ENCODE results near the gene CCDC122. TPM values are rescaled to one million over a fixed set of nuclear protein-coding genes. Genes with fewer than 3 reads are reported as not detected.

Gene CCDC122
- 1 to 10 TPM in 2 of 3 donors, under 1 TPM in 1; 0.84 to 6.9 (median 2.7) TPM for polyA plus RNA-seq

DNA sequence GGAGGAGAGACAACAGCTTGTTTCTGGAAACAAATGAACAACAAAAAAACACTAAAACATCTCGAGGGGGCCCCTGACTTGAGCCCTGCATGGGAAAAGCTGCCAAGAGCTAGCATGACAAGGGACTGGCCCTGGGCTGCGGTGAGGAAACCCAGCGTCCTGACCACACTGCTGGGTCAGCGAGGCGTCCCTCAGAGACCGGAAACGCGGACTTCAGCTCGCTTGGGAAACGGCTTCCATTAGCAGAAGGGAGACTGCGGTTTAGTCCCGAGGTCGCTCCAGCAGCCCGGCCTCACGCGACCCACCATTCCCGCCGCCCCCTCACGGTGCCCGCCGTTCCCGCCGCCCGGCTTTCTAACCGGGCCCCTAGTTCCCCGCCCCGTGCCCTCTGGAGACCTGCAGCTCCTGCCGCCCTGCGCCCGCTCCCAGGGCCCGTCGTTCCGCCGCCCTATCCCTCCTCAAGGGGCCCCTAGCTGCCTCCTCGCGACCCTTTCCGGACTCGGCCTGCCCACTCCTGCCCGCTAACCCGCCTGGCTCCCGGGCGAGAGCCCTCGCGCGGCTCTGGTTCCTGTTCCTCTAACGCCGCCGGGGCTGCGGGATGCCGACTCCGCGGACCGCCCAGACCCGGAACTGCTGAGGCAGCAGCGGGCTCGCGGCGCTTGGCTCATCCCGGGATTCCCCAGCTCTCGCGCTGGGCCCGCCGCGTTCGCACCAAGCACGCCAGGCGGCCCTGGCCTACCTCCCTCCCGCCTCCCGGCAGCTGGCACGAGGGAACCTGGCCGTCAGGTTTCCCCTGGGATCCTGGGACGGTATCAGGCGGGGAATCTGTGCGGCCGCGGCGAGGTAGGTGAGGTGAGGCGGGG is at the start of gene CCDC122:
CCDC122 (minus strand) TSS at position 849 of the 863 bp plus-strand sequence. CDS start 10,364 bp downstream, outside the sequence.
- peak within 1 kb of the TSS; percentile 72 to 91 (median 91) for H3K27ac Mint-ChIP-seq
- H3K4me1 Mint-ChIP-seq = peaks cover 18 to 25% of the 10 kb centered on the region in 2 donors
- peak within 1 kb of the TSS; percentile 86 to 93 (median 91) for H3K4me3 Mint-ChIP-seq
- peak; percentile 75 to 79 (median 78) for DNase-seq
- no peaks in the 10 kb centered on the region for H3K36me3 Mint-ChIP-seq
- no peaks in the 10 kb centered on the region for H3K9me3 Mint-ChIP-seq
- H3K27me3 Mint-ChIP-seq (ENCODE audit: low read depth in 3 of 3) = peaks cover 0 to 13% (median 2%) of the 10 kb centered on the region in 3 donors

DNA sequence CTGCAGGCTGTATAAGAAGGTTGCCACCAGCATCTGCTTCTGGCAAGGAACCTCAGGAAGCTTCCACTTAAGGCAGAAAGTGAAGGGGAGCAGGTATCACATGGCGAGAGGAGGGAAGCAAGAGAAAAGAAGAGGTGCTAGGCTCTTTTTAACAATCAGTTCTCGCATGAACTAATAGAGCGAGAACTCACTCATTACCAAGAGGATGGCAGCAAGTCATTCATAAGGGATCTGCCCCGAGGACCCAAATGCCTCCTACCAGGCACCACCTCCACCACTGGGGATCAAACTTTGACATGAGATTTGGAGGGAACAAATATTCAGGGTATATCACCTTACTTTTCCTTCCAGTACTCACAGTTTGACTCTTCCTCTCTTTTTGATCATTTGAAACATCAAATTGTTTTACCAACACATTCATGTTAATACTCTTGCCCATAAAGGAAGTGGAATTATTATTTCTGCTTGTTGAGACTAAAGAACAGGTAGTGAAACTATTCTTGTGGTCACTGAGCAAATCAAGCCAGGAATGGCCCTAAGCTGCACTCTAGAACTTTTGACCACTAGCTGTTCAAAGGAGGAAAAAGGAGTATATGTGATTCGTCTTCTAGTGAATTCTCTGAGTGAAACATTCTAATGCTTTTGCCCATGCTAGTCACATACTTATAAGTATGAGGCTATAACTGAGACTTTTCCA is 45.2 kb upstream of the CCDC122 start:
- Mint-ChIP-seq H3K4me1 (no peaks in the 10 kb centered on the region), H3K27me3 (ENCODE audit: low read depth in 3 of 3) (peaks cover 0 to 12% (median 2%) of the 10 kb centered on the region in 3 donors), H3K36me3 (no peaks in the 10 kb centered on the region), H3K27ac (no peak overlapping the region), H3K9me3 (no peaks in the 10 kb centered on the region), H3K4me3 (no peak overlapping the region)
- no peak for DNase-seq

DNA sequence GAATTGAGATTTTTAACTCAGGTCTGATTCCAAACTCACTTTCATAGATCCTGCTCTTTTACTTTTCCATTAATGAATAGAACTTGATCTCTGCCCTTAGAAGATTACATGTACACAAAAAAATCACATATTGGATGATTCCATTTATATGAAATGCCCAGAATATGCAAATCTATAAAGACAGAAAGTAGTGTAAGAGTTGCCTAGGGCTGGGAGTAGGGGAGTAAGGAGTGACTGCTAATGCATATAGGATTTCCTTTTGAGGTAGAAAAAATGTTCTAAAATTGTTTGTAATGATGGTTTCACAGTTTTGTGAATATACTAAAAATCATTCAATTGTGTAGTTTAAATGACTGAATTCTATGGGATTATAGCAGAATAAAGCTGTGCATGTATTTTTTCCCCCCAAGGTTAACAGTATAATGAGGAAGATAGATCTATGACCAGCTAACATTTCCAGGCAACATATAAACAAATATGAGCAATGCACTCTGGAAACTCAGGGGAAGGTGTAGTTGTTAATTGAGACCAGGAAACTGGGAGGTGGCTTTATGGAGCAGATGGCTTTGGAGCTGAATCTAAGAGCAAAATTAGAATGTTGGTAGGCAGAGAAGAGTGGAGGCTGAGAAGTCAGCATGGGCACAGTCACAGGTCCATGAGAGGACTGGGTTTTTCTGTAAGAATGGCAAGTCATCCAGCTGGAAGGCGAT is 41.6 kb upstream of the CCDC122 start:
- Mint-ChIP-seq H3K27me3 (ENCODE audit: low read depth in 3 of 3) (peaks cover 0 to 12% (median 0%) of the 10 kb centered on the region in 3 donors), H3K36me3 (no peaks in the 10 kb centered on the region), H3K9me3 (no peaks in the 10 kb centered on the region), H3K27ac (no peak overlapping the region), H3K4me3 (no peak overlapping the region), H3K4me1 (no peaks in the 10 kb centered on the region)
- DNase-seq = no peak

DNA sequence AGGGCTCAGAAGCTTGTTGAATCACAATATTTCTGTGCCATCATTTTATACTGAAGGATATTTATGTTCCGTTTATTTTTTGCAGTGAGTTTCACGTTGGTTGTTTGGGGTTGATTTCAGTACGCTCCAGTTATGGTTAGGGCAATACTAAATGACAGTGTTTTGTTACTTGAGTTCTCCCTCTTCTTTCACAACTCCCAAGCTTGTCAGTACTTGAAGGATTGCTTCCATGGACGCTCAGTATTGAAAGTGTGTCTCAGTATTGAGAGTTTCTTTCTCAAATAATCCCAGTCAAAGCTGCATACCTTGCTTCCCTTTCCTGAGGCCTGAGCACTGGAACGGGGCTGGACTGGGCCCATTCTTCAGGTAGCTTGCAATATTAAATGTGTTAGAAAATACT is 39.1 kb upstream of the CCDC122 start:
- H3K4me3 Mint-ChIP-seq = no peak overlapping the region
- H3K27ac Mint-ChIP-seq = no peak overlapping the region
- H3K36me3 Mint-ChIP-seq = no peaks in the 10 kb centered on the region

DNA sequence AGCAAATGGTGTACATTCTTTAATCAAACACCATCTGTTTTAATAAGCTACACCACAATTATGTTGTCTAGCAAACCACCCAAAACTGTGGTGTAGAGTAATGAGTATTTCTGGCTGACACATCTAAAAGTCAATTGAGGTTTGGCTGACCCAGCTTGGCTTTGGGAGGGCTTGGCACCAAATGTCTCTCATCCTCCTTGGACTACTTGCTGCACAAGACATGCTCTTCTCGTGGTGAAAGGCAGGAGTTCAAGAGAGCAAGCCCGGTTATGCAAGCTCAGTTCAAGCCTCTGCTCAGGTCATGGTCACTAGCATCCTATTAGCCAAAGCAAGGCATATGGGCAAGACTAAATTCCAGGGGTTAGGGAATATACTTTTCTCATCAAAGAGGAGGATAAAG is 37.3 kb upstream of the CCDC122 start:
- no peak for DNase-seq
- no peak overlapping the region for H3K27ac Mint-ChIP-seq
- no peaks in the 10 kb centered on the region for H3K9me3 Mint-ChIP-seq
- H3K4me3 Mint-ChIP-seq = no peak overlapping the region
- peaks cover 0 to 5% (median 0%) of the 10 kb centered on the region in 3 donors for H3K27me3 Mint-ChIP-seq (ENCODE audit: low read depth in 3 of 3)
- H3K36me3 Mint-ChIP-seq = no peaks in the 10 kb centered on the region
- no peaks in the 10 kb centered on the region for H3K4me1 Mint-ChIP-seq

More for the DNA sequence above, 39.1 kb upstream of the CCDC122 start:
- Mint-ChIP-seq H3K4me1 (no peaks in the 10 kb centered on the region), H3K27me3 (ENCODE audit: low read depth in 3 of 3) (peaks cover 0 to 10% (median 0%) of the 10 kb centered on the region in 3 donors), H3K9me3 (no peaks in the 10 kb centered on the region)
- DNase-seq = no peak

DNA sequence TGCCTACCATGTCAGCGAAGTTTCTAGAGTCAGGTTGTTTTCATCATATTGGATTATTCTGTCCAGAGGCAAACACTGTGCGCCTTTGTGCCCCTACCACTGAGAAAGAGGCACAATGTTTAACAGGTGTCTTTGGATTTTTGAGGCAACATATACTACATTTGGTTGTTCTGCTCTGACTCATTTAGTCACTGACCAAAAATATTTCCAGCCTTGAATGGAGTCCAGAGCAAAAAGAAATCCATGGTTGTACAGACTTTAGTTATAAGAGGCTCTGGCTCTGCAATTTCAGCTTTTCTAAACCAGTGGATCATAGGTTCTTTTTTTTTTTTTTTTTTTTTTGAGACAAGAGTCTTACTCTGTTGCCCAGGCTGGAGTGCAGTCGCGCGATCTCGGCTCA is 35.9 kb upstream of the CCDC122 start:
- no peak overlapping the region for H3K27ac Mint-ChIP-seq
- no peaks in the 10 kb centered on the region for H3K4me1 Mint-ChIP-seq
- DNase-seq = no peak
- H3K36me3 Mint-ChIP-seq = no peaks in the 10 kb centered on the region
- peaks cover 0 to 3% (median 0%) of the 10 kb centered on the region in 3 donors for H3K27me3 Mint-ChIP-seq (ENCODE audit: low read depth in 3 of 3)
- H3K9me3 Mint-ChIP-seq = no peaks in the 10 kb centered on the region
- no peak overlapping the region for H3K4me3 Mint-ChIP-seq

DNA sequence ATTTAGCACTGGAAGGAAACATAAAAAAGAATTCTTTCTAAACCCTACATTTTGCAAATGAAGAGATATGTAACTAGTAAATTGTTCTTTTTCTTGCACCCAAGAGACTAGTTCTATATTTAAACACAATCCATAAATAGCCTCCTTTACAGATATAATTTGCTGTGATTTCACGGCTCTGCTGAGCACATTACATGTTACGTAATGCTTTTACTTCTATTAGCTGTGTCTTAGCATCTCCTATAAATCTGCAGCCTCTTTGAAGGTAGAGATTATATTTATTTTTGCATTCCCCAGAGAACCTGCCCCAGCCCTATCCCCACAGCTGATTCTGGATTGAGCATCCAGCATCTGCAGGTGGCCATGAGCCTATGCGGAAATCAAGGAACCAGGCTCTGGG is 32.3 kb upstream of the CCDC122 start:
- no peaks in the 10 kb centered on the region for H3K9me3 Mint-ChIP-seq
- H3K27me3 Mint-ChIP-seq (ENCODE audit: low read depth in 3 of 3) = peaks cover 0 to 8% (median 0%) of the 10 kb centered on the region in 3 donors
- peaks cover 1 to 5% of the 10 kb centered on the region in 2 donors for H3K4me1 Mint-ChIP-seq
- no peak overlapping the region for H3K4me3 Mint-ChIP-seq
- H3K36me3 Mint-ChIP-seq = no peaks in the 10 kb centered on the region
- H3K27ac Mint-ChIP-seq = no peak overlapping the region
- DNase-seq = no peak

DNA sequence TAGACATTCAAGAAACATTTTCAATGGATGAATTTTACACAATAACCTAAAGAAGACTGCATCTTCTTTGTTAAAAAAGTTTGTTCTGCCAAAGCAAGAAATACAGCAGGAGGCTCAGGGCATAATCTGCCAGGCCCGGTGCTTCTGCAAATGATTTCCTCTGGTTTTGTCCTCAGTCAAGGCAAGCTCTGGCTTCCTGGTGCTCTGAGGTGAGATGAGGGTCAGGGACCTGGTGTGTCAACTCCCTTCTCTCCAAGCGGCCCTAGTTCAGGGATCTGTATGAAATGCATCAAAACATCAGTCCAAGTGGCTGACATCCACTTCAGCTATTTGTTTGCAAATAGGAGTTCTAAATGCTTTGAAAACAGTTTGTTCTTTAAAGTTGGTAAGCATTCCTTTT is 31.7 kb upstream of the CCDC122 start:
- no peaks in the 10 kb centered on the region for H3K36me3 Mint-ChIP-seq
- no peak overlapping the region for H3K4me3 Mint-ChIP-seq
- DNase-seq = no peak
- H3K4me1 Mint-ChIP-seq = peaks cover 1 to 5% of the 10 kb centered on the region in 2 donors
- H3K27me3 Mint-ChIP-seq (ENCODE audit: low read depth in 3 of 3) = peaks cover 0 to 8% (median 0%) of the 10 kb centered on the region in 3 donors
- H3K27ac Mint-ChIP-seq = no peak overlapping the region
- H3K9me3 Mint-ChIP-seq = no peaks in the 10 kb centered on the region

DNA sequence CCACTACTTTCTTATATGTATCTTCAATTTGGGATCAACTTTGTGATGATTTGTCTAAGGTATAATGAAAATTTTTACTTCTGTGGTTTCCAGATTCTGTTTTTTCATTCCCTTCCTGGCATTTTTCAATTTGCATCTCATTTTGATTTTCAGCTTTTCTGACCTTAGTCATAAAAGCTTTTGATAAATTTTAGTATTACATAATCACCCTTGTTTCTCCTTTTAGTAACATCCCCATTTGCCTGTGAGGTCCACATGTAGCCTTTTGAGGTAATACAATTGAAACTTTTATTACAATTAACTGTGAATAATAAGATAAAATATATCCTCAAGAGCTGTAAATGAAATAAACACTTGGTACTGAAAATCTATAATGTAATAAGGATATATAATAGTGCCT is 31.3 kb upstream of the CCDC122 start:
- H3K27me3 Mint-ChIP-seq (ENCODE audit: low read depth in 3 of 3) = peaks cover 0 to 8% (median 0%) of the 10 kb centered on the region in 3 donors
- H3K9me3 Mint-ChIP-seq = no peaks in the 10 kb centered on the region
- peaks cover 1 to 5% of the 10 kb centered on the region in 2 donors for H3K4me1 Mint-ChIP-seq
- no peak overlapping the region for H3K4me3 Mint-ChIP-seq
- H3K27ac Mint-ChIP-seq = no peak overlapping the region
- no peak for DNase-seq
- H3K36me3 Mint-ChIP-seq = no peaks in the 10 kb centered on the region

DNA sequence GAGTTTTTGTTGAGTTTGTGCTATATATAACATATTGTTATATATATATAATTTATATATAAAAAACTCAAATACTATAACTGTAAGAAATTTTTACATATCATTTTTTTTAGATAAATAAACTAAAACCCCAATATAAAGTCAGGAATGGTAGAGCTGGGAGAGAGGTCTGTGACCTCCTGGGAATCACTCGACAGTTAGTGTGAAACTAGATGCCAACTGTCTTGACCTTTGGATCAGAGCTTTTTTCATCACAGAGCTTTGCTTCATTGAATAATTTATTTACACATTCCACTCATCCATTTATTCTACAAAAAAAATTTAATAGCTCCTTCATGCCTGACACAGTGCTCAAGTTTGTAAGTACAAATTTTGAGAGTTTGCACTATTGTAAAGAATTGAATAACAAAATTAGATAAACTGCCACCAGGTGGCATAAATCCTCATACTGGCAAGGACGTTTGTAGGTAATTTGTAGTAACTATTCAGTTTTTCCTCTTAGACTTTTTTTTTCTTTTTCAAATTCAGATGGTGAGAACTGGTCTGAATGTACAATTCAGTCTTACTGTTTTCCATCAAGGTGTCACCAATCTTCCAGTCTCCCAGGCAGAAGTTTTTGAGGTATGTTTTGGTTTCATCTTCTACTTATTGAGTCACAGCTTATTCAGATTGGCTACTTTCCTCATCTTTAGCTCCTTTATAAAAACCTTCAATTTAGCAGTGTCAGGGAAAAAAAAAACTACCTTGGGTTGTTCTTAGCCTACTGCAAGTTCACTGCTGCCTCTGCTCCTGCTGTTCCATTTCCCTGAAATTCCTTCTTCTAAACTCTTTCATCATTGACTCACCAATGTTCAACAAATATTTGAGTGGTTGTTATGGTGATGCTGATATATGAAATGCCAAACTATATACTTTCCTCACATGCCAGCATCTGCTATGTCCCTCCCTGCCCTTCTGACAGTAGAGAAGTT is 28.9 kb upstream of the CCDC122 start:
- DNase-seq = peak; percentile 9 to 28 (median 24)
- H3K27ac Mint-ChIP-seq = no peak overlapping the region
- H3K36me3 Mint-ChIP-seq = no peaks in the 10 kb centered on the region
- H3K27me3 Mint-ChIP-seq (ENCODE audit: low read depth in 3 of 3) = peaks cover 0 to 6% (median 0%) of the 10 kb centered on the region in 3 donors
- no peak overlapping the region for H3K4me3 Mint-ChIP-seq
- H3K4me1 Mint-ChIP-seq = peaks cover 1 to 5% of the 10 kb centered on the region in 2 donors
- no peaks in the 10 kb centered on the region for H3K9me3 Mint-ChIP-seq

DNA sequence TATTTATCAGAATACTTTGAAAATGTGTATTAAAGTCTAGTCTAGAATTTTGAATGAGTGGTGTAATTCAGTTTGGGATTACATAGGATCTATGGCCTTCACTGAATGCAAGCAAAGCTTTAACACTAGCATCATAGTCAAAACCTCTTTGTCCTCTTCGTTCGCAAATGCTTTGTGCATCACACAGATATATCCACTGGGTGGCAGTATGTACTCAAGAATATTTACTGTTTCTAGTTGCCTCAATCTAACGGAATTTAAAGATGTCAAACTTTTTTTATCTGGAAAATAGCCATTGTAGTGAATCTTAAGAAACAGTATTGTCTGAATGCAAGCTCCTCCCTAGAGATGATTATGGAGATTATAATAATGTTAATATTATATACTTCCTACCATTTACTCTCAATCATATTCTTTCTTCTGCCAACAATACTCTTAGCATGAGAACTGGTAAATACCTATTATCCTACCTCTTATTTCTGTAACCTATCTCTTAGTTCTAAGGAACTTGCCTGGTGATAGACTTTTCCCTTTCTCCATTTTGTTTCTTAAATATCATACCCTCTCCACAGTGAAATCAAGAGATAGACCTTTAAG is 26.0 kb upstream of the CCDC122 start:
- Mint-ChIP-seq H3K27ac (no peak overlapping the region), H3K4me3 (no peak overlapping the region), H3K27me3 (ENCODE audit: low read depth in 3 of 3) (peaks cover 0 to 13% (median 0%) of the 10 kb centered on the region in 3 donors), H3K36me3 (no peaks in the 10 kb centered on the region), H3K9me3 (no peaks in the 10 kb centered on the region), H3K4me1 (peaks cover 1 to 5% of the 10 kb centered on the region in 2 donors)
- DNase-seq = peak; percentile 42 to 61 (median 57)

DNA sequence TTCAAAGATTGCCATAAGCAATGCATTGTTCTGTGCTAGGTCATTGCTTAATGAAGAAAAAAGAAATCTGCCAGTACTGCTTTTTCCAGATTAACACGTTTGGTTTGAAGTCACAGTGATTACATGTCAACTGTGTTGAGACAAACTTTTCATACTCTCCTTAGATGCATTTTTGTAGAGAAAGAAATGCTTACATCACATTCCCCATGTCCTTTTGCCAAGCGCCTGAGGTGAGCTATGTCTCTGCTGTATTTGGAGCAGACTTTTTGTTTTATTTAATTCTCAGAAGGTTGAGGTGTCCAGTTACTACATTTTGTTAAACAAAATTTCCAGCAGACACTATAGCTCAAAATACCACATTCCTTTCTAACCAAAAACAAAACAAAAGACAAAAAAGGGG is 16.4 kb upstream of the CCDC122 start:
- Mint-ChIP-seq H3K4me3 (no peak overlapping the region), H3K4me1 (no peaks in the 10 kb centered on the region), H3K27me3 (ENCODE audit: low read depth in 3 of 3) (peaks cover 0 to 2% (median 0%) of the 10 kb centered on the region in 3 donors), H3K9me3 (no peaks in the 10 kb centered on the region), H3K36me3 (peaks cover 0 to 3% (median 0%) of the 10 kb centered on the region in 3 donors), H3K27ac (no peak overlapping the region)
- DNase-seq = no peak

Measured in immature natural killer cell (primary cell).